Effector CD8-positive, alpha-beta T cell (primary cell): ENCODE measurements around the gene FAM184B.
A peak's percentile ranks its signal among the peaks of the same experiment; 100 is the strongest.

ENCODE experiments used
- DNase-seq: peaks from one replicate; lab custom pipeline; 2025; lab: John Stamatoyannopoulos, UW

FAM184B gene

DNA sequence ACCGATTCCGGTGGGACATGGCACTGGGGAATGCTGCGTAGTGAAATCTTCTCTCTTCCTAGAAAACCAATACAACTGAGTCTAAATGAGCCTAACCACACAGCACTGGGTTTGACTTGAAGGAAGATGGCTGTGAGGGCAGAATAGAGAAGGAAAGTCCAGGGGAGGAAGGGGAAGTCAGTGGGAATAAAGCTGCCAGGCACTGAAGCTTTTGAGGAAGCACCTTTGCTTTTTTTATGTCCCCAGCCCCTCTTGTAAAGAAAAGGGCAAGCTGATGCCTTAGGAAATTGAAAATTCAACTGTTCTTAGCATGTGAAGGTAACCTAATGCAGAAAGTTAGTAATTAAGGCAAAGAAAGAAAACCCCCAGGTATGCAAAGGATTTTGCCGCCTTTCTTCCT, 146.4 kb downstream of the FAM184B start:
- DNase-seq = no peak

DNA sequence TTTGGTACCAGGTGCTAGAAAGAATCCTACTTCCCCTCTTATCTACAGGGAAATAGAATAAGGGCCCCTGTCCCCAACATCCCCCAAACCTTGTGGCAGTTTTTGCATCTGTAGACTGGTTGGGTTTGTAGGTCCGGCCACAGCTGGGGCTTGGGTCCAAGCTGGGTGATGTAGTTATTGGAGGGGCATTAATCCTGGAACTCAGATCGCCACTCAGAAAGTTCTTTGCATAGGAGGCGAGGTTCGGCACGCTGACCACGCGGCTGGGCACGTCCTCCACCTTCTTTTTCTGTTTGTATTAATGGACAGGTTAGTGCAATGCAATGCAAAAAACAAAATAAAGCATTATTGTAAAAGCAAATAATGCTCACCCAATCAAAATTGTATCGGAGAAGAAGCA, 147.8 kb downstream of the FAM184B start:
- DNase-seq = no peak

GRCh38 chr4:17630228-17630627, 151.2 kb downstream of the FAM184B start:
- no peak for DNase-seq

DNA sequence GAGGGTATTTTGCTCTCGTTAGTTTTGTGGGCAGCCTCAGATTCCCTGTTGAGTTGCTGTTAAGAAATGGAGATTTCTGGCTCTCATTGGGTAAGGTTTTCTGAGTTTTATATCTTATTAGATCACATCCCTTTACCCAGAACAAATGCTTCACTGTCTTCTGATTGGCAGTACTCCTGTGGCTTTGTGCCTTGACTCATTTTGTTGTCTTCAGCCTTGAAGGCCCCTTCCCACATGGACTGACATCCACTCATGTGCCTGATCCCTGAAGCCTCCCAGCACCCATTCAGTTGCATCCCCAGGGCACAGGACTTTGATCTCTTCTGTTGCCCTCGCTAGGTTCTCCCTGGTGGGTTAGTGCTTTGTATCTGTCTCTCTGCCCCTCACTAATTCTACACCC, 156.6 kb downstream of the FAM184B start:
- no peak for DNase-seq

GRCh38 chr4:17623451-17624001, 157.9 kb downstream of the FAM184B start:
- no peak for DNase-seq

DNA sequence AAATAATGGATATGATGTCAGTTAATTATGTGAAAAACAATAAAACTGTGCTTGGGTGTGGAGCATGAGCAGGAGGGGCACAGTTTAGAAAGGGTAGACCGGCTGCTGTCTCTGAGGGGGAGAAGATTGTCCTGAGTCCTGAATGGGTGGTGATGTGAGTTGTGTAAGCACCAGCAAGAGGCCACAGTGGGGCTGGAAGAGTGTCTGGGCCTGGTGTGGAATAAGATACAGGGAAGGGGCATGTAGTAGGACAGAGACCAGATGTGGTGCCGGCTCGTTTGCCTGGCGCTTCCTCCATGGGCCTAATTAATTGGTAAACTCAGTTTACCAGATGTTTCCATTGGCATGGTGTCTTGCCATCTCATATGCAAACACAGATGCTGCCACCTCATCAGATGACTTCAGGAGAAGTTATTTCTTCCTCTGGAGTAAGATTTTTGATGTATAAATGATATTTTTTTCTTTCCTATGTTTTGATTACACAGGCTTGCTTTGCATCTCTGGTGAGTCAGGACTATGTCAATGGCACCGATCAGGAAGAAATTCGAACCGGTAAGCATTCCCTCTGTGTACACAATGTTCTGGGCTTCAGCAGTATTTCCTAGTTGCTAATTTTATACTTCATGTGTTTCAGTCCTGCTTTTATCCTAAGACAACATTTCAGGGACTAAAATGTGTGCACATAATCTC, 161.9 kb downstream of the FAM184B start:
- no peak for DNase-seq

DNA sequence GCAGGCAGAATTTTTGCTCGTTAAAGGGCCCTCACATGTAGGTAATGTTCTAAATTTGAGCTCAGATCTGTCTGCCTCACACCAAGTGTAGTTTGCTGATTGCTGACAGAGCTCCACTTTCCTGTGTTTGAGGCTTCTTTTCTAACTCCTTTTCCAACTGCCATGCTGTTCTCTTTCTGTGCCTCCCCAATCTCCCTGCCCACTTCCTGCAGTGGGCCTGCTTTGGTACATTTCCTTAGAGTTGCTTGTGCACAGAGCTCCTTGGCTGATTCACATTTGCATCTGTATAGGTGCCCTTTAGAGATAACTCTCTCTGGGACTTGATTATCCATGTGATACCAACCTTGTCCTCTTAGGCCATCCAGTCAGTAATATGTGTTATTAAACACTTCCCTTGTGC, 162.5 kb downstream of the FAM184B start:
- no peak for DNase-seq

DNA sequence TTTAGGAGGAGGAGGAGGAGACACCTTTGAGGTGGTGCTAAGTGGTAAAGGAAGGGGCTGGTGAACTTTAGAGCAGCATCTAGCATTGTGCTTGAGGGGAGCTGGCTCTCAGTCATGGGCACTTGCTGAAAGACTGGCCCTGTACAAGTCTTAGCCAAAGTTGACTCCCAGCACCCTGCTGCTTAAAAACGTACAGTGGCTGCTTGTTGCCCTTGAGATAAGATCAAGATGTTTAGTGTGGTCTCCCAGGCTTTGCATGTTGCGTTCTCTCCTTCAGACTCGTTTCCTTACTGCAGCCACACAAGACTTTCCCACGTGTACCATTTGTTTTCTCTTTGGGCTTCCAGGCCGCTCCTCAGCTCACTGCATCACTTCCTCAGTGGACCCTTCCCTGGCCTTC, 165.1 kb downstream of the FAM184B start:
- no peak for DNase-seq

DNA sequence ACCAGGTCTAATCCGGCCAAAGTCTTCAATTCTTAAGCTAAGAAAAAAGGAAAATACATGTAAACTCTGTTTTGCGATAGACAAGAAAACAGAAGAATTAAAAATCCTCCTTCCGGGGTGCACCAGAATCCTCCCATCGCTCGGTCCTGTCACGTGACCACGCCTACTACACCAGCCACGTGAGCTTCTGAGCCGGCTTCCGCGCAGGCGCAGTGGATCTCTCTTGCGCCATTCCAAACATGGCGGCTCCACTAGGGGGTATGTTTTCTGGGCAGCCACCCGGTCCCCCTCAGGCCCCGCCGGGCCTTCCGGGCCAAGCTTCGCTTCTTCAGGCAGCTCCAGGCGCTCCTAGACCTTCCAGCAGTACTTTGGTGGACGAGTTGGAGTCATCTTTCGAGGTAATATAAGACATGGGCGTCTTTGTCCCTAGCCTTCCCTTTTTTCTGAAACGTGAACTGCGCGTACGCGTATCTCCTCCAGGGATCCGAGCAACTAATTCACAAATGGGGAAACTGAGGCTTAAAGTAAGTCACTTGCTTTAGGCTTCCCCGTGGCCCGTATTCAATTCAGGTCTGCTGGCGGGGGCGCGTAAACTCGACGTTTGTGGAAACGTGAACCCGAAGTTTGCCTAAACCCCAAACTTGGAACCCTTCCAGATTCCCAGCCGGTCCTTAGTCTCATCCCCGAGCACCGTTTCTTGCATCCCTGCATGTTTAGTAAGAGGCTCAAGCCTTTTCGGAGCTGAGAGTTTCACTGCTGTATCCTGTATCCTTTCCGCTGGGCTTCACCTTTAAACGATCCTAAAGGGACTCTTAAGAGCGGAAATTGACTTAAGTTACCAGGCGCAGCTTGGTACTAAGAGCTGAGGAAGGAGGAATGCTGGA, 166.8 kb downstream of the FAM184B start, which contains the start of gene MED28:
TSS of gene MED28 (plus strand) at position 226 of the 884 bp plus-strand sequence. CDS start at position 240, 14 bp downstream.
- peak; percentile 94 for DNase-seq

DNA sequence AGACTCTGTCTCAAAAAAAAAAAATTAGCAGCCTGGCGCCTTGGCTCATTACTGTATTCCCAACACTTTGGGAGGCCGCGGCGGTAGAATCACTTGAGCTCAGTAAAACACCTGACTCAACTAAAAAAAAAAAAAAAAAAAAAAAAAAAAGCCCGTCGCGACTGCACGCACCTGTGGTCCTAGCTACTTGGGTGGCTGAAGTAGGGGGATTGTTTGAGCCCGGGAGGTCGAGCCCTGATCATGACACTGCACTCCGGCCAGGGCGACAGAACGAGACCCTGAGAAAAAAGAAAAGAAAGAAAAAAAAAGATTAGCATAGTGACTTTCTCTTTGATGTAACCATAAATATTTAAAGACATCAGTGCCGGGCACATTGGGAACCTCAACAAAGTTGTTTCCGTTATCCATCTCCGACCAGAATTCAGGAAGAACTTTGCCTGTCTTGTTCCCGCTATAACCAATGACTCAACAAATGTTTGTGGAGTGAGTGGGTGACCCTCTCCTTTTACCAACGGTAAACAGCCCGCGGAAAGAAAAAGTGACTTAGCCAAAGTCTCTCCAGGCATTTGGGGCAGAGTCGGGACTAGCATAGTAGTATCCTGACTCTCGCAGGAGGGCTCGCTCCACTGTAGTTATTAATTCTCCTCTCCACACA, 167.5 kb downstream of the FAM184B start:
- peak; percentile 25 for DNase-seq

GRCh38 chr4:17605236-17605635, 176.2 kb downstream of the FAM184B start:
- DNase-seq = no peak

DNA sequence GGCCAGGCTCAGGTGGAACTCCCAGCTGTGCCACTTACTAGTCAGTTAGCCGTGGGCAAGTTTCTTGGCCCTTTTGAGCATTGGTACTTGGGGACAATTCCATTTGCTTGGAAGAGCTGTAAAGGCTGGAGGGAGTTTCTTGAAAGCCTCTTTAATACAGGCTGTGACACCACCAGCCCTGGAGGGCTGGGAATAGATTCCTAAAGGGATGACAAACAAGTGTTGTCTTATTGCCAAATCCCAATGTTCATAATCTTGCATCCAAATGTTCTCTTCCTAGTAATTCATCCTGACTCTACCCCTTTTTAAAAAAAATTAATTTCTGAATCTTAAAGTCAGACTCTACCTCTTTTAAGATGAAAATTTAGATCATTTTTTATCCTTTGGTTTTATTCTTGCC, 181.6 kb downstream of the FAM184B start:
- no peak for DNase-seq

- DNase-seq = no peak
Observed at GRCh38 chr4:17597517-17597916, 183.9 kb downstream of the FAM184B start.

GRCh38 chr4:17595471-17596005, 185.9 kb downstream of the FAM184B start:
- no peak for DNase-seq

GRCh38 chr4:17589355-17589754, 192.1 kb downstream of the FAM184B start:
- DNase-seq = no peak

DNA sequence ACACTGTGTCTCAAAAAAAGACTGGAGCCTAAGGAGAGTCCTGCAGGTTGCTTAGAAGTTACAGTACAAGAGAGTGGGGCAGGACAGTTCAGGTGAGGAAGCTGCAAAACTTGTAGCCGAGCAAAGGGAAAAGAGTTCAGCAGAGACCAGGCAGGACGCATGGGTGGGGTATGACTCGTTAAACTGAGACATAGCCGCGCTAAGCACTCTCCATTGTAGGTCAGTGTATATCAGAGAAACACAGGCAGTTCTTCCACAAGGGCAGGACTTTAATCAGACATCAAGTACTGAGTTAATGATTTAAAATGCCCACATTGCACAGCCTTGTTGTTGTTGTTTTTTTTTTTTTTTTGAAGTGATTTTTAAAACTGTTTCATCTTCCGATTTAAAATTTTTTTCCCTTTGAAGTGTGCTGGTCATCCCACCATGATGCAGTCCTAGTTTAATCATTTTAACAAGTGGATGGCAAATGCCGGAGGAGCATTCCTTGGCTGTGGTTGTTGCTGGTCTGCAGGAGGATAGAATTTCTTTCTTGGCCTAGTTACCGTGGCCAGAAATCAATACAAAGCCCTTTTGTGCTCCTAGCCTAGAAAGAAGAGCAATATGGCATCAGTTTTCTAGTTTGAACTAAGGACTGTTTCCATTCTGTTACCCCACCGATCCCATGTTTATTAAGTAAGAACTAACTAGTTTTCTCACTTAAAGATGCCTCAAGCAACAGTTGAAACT, 194.2 kb downstream of the FAM184B start:
- DNase-seq = no peak

DNA sequence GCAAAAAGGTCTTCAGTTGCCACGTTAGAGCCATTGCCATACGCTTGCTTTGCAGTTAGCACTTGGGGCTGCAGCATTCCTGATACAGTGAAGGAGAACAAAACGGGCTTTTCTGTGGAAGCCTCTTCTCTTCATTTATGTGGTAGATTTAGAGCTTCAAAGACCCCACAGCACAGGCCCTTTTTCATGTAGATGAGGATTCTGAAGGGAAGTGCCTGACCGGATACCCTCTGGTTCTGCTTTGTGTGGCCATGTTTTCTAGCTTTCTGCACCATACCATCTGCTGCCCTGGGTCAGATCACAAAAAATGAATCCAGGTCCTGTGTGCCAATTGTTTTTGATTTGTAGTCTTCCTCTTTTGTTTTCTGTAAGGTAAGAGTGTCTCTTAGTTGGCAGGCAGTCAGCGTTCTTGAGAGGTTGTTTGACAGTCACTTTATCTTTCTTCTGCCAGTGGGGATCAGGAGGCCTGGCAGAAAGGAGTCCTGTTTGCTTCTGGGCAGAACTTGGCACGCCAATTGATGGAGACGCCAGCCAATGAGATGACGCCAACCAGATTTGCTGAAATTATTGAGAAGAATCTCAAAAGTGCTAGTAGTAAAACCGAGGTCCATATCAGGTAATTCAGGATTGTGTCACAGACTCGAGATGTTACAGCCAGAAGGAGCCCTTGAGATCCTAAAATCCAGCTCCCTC, 196.8 kb downstream of the FAM184B start:
- DNase-seq = no peak

- DNase-seq = no peak
Observed at GRCh38 chr4:17583941-17584340, 197.5 kb downstream of the FAM184B start.

DNA sequence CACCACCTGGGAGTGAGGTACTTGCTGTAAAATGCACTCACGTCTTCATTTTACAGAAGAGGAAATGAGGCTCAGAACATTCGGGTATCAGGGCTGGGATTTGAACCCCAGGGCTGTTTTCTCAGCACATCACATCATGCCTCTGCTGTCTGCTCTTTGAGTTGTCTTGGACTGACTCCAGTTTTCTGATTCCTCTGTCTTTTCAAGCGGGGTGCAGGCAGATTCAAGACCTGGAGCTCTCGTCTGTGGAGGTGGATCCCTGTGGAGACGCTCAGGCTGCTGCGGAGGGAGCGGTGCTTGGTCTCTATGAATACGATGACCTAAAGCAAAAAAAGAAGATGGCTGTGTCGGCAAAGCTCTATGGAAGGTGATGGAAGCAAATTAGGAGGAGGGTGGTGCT, 198.1 kb downstream of the FAM184B start:
- DNase-seq = no peak

- no peak for DNase-seq
Observed at GRCh38 chr4:17580969-17581368, 200.5 kb downstream of the FAM184B start.
